Mesendoderm (in vitro differentiated cells): ENCODE measurements around the gene TSPO2.
"Not testable (repeated sequence)": the region's sequence is repeated elsewhere in the genome, so short reads cannot be mapped to it uniquely, and the experiment has no call there.

ENCODE experiments used
- DNase-seq: peaks from one replicate; pipeline ENCODE4 v3.0.0; 2013
- H2AK5ac ChIP-seq: 2 replicates; pipeline ENCODE4 v1.6.1; 2013; ENCODE audit warnings: low read length, inconsistent platforms
- H2BK120ac ChIP-seq: 2 replicates; pipeline ENCODE4 v1.6.1; 2013; ENCODE audit warnings: low read depth, mild to moderate bottlenecking, low read length, moderate library complexity, mixed read lengths
- H2BK15ac ChIP-seq: replicated peaks from 2 replicates; pipeline ENCODE4 v1.6.1; 2013; ENCODE audit warnings: low read depth, mild to moderate bottlenecking, moderate library complexity
- H2BK5ac ChIP-seq: 2 replicates; pipeline ENCODE4 v1.6.1; 2013; ENCODE audit warnings: low read length, inconsistent platforms
- H3K18ac ChIP-seq: 2 replicates; pipeline ENCODE4 v1.6.1; 2013; ENCODE audit warnings: mild to moderate bottlenecking, low read length, mixed read lengths
- H3K23ac ChIP-seq: one replicate; pipeline ENCODE4 v1.6.1; 2013; ENCODE audit warnings: low read length
- H3K27ac ChIP-seq: 2 replicates; pipeline ENCODE4 v1.5.1; 2013; ENCODE audit warnings: low read depth, mild to moderate bottlenecking, inconsistent platforms, low read length, moderate library complexity
- H3K27me3 ChIP-seq: 2 replicates; pipeline ENCODE4 v1.6.1; 2013; ENCODE audit warnings: low read length, control low read depth, mild to moderate bottlenecking, inconsistent platforms; ENCODE audit not compliant: insufficient read depth, poor library complexity
- H3K36me3 ChIP-seq: 2 replicates; pipeline ENCODE4 v1.6.1; 2013; ENCODE audit warnings: low read length, inconsistent platforms; ENCODE audit not compliant: control insufficient read depth, insufficient read depth
- H3K4ac ChIP-seq: one replicate; pipeline ENCODE4 v1.6.1; 2013; ENCODE audit warnings: low read depth, mild to moderate bottlenecking, low read length, moderate library complexity
- H3K4me1 ChIP-seq: 2 replicates; pipeline ENCODE4 v1.6.1; 2013; ENCODE audit warnings: low read depth, low read length, inconsistent platforms; ENCODE audit not compliant: control insufficient read depth
- H3K4me2 ChIP-seq: 2 replicates; pipeline ENCODE4 v1.6.1; 2013; ENCODE audit warnings: low read length
- H3K4me3 ChIP-seq: 2 replicates; pipeline ENCODE4 v1.5.1; 2013; ENCODE audit warnings: mild to moderate bottlenecking, low read length
- H3K56ac ChIP-seq: one replicate; pipeline ENCODE4 v1.6.1; 2013; ENCODE audit warnings: low read length
- H3K79me1 ChIP-seq: 2 replicates; pipeline ENCODE4 v1.6.1; 2013; ENCODE audit warnings: low read length, inconsistent platforms
- H3K79me2 ChIP-seq: 2 replicates; pipeline ENCODE4 v1.6.1; 2013; ENCODE audit warnings: mild to moderate bottlenecking, low read length; ENCODE audit not compliant: control insufficient read depth, insufficient read depth
- H3K9ac ChIP-seq: 2 replicates; pipeline ENCODE4 v1.6.1; 2013; ENCODE audit warnings: low read length, inconsistent platforms
- H4K5ac ChIP-seq: one replicate; pipeline ENCODE4 v1.6.1; 2013; ENCODE audit warnings: low read length
- H4K8ac ChIP-seq: one replicate; pipeline ENCODE4 v1.6.1; 2013; ENCODE audit warnings: low read depth, mild to moderate bottlenecking, control low read depth, low read length, moderate library complexity
- WGBS: extraction: QIAGEN DNeasy Blood & Tissue Kit; methylation state at CpG from one replicate; pipeline ENCODE4 v1.1.7; 2013; ENCODE audit warnings: low lambda C conversion rate, missing lambda C conversion rate; ENCODE audit not compliant: insufficient coverage; ENCODE audit errors: extremely low coverage; 5-methylcytosine and 5-hydroxymethylcytosine counted together

The TSPO2 gene

GRCh38 chr6:40999569-40999968, 42.7 kb upstream of the TSPO2 start:
- peak overlapping the region; percentile 97 for H2BK120ac ChIP-seq
- no peak overlapping the region for H3K23ac ChIP-seq
- H3K9ac ChIP-seq: no peak overlapping the region
- H3K18ac ChIP-seq: peak overlapping the region; percentile 72
- H4K5ac ChIP-seq: no peak overlapping the region
- H3K4me1 ChIP-seq: peaks cover 36% of the 10 kb centered on the region
- H2BK15ac ChIP-seq: no peak overlapping the region
- no peak overlapping the region for H2BK5ac ChIP-seq
- WGBS: no CpG with 5 or more reads among the region's 3 CpGs
- H3K4me3 ChIP-seq: no peak overlapping the region
- DNase-seq: peak; percentile 96
- H3K4ac ChIP-seq: peak overlapping the region; percentile 6
- no peaks in the 10 kb centered on the region for H3K27me3 ChIP-seq
- H3K27ac ChIP-seq: no peak overlapping the region
- no peak overlapping the region for H4K8ac ChIP-seq
- H2AK5ac ChIP-seq: no peak overlapping the region
- H3K4me2 ChIP-seq: no peak overlapping the region
- H3K56ac ChIP-seq: no peak overlapping the region
- no peaks in the 10 kb centered on the region for H3K36me3 ChIP-seq
- H3K79me2 ChIP-seq: no peaks in the 10 kb centered on the region
- no peaks in the 10 kb centered on the region for H3K79me1 ChIP-seq

DNA sequence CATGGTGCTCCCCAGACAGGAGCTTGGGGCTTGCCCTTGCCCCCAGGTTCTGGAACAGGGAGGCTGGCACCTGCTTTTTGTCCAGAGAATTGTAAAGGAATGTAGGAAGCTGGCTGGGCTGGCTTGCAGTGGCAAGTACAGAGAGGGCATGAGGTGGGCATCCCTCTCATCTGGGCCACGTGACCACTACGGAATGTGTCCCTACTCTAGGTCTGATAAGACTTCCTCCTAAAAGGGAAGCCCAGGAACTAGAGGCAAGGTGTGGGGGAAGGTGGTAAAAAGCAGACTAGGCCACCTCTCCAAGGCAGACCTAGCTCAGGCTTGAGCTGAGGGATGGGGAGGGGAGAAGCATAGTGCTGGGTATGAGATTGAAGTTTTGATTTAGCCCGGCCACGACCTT, 42.0 kb upstream of the TSPO2 start:
- H2BK120ac ChIP-seq: peak overlapping the region; percentile 97
- H3K4ac ChIP-seq: peak overlapping the region; percentile 6
- H4K8ac ChIP-seq: no peak overlapping the region
- H3K36me3 ChIP-seq: no peaks in the 10 kb centered on the region
- H3K23ac ChIP-seq: no peak overlapping the region
- H3K79me2 ChIP-seq: no peaks in the 10 kb centered on the region
- no peak overlapping the region for H3K9ac ChIP-seq
- no peak overlapping the region for H3K4me3 ChIP-seq
- H3K79me1 ChIP-seq: no peaks in the 10 kb centered on the region
- no peak overlapping the region for H2AK5ac ChIP-seq
- H3K4me2 ChIP-seq: no peak overlapping the region
- H4K5ac ChIP-seq: no peak overlapping the region
- no peak overlapping the region for H2BK15ac ChIP-seq
- H3K27me3 ChIP-seq: no peaks in the 10 kb centered on the region
- H3K18ac ChIP-seq: peak overlapping the region; percentile 72
- peaks cover 36% of the 10 kb centered on the region for H3K4me1 ChIP-seq
- DNase-seq: peak; percentile 62
- H3K56ac ChIP-seq: peak overlapping the region; percentile 5
- no CpG with 5 or more reads among the region's 4 CpGs for WGBS
- no peak overlapping the region for H3K27ac ChIP-seq
- peak overlapping the region; percentile 1 for H2BK5ac ChIP-seq

DNA sequence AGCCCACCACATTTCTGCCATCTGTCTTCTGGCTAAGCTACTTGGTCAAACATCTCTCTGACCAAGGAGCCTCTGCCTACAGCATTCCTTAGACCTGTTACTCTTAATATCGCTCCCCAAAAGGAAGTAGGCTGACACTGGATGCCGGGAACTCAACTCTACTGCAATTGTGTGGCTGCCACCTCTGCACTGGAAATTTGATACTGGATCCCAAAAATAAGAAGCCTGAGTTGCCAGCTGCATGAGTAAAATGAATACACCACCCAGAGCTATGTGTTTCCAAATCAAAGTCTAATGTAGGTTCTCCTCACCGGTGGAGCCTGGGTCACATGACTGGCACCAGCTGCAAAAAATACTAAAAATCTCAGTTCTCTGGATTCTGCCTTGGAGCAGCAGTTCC, 40.1 kb upstream of the TSPO2 start:
- no peak overlapping the region for H3K27ac ChIP-seq
- no peaks in the 10 kb centered on the region for H3K27me3 ChIP-seq
- DNase-seq: no peak
- H3K4me2 ChIP-seq: no peak overlapping the region
- no peak overlapping the region for H2AK5ac ChIP-seq
- H2BK5ac ChIP-seq: no peak overlapping the region
- H3K18ac ChIP-seq: peak overlapping the region; percentile 52
- H3K4me3 ChIP-seq: no peak overlapping the region
- no peak overlapping the region for H3K9ac ChIP-seq
- no peak overlapping the region for H3K23ac ChIP-seq
- WGBS: no CpG with 5 or more reads among the region's 3 CpGs
- H2BK120ac ChIP-seq: peak overlapping the region; percentile 3
- no peak overlapping the region for H4K8ac ChIP-seq
- no peak overlapping the region for H2BK15ac ChIP-seq
- H3K79me1 ChIP-seq: no peaks in the 10 kb centered on the region
- H3K56ac ChIP-seq: no peak overlapping the region
- H3K4ac ChIP-seq: peak overlapping the region; percentile 37
- H3K36me3 ChIP-seq: no peaks in the 10 kb centered on the region
- H3K4me1 ChIP-seq: peaks cover 22% of the 10 kb centered on the region
- no peak overlapping the region for H4K5ac ChIP-seq
- no peaks in the 10 kb centered on the region for H3K79me2 ChIP-seq

- H3K4me1 ChIP-seq, H3K27me3 ChIP-seq, H3K18ac ChIP-seq, H2BK120ac ChIP-seq, H3K79me1 ChIP-seq, H3K9ac ChIP-seq, H3K23ac ChIP-seq, H3K27ac ChIP-seq, H3K56ac ChIP-seq, H3K4ac ChIP-seq, H2BK15ac ChIP-seq, H3K79me2 ChIP-seq, H3K4me3 ChIP-seq, H4K5ac ChIP-seq, H2BK5ac ChIP-seq, H2AK5ac ChIP-seq, H4K8ac ChIP-seq, H3K4me2 ChIP-seq, H3K36me3 ChIP-seq: not testable (repeated sequence)
- WGBS: no CpG with 5 or more reads among the region's 7 CpGs
- peak; percentile 90 for DNase-seq
Measured at GRCh38 chr6:41006217-41006616, 36.0 kb upstream of the TSPO2 start.

GRCh38 chr6:41006980-41007379, 35.3 kb upstream of the TSPO2 start:
- H2BK5ac ChIP-seq, H3K18ac ChIP-seq, H3K36me3 ChIP-seq, H2BK15ac ChIP-seq, H3K4me1 ChIP-seq, H3K79me2 ChIP-seq, H3K79me1 ChIP-seq, H3K56ac ChIP-seq, H3K27ac ChIP-seq, H3K4ac ChIP-seq, DNase-seq, H3K27me3 ChIP-seq, H3K4me3 ChIP-seq, H3K23ac ChIP-seq, H3K9ac ChIP-seq, H2AK5ac ChIP-seq, H2BK120ac ChIP-seq, H3K4me2 ChIP-seq, H4K8ac ChIP-seq, H4K5ac ChIP-seq: not testable (repeated sequence)
- WGBS: no CpG with 5 or more reads among the region's 4 CpGs

- WGBS: no CpG with 5 or more reads among the region's 3 CpGs
- H3K4me1 ChIP-seq: no peaks in the 10 kb centered on the region
Measured at GRCh38 chr6:41008011-41008410, 34.3 kb upstream of the TSPO2 start.

More at GRCh38 chr6:41008011-41008410, 34.3 kb upstream of the TSPO2 start:
- Histone ChIP-seq H3K9ac (no peak overlapping the region), H4K5ac (no peak overlapping the region), H4K8ac (no peak overlapping the region), H3K23ac (no peak overlapping the region), H3K4me2 (no peak overlapping the region), H3K18ac (no peak overlapping the region), H3K27me3 (no peaks in the 10 kb centered on the region), H3K56ac (no peak overlapping the region), H3K79me1 (no peaks in the 10 kb centered on the region), H3K27ac (no peak overlapping the region), H2BK5ac (no peak overlapping the region), H3K79me2 (no peaks in the 10 kb centered on the region), H2BK15ac (no peak overlapping the region), H3K36me3 (no peaks in the 10 kb centered on the region), H2BK120ac (no peak overlapping the region), H3K4ac (no peak overlapping the region), H3K4me3 (no peak overlapping the region), H2AK5ac (no peak overlapping the region)
- peak; percentile 81 for DNase-seq
